Bronchial epithelial cell (primary cell): ENCODE data around the gene SLC12A9. TPM values are rescaled to one million over a fixed set of nuclear protein-coding genes. Genes with fewer than 3 reads are reported as not detected.
"Not testable (repeated sequence)": the region's sequence is repeated elsewhere in the genome, so short reads cannot be mapped to it uniquely, and the experiment has no call there.

Experiments
- DNase-seq: peaks from one replicate; pipeline ENCODE4 v3.0.0-alpha.2; 2010; ENCODE audit warnings: low read depth
- FAIRE-seq: peaks from 2 replicates; lab custom pipeline; 2011; peaks lifted over from hg19 to GRCh38; lab: Jason Lieb, UNC
- H3K27me3 ChIP-seq: 2 replicates; pipeline ENCODE4 v1.5.1; 2011; ENCODE audit warnings: low read length; ENCODE audit not compliant: control insufficient read depth, insufficient read depth
- H3K36me3 ChIP-seq: 2 replicates; pipeline ENCODE4 v1.5.1; 2011; ENCODE audit warnings: low read length; ENCODE audit not compliant: control insufficient read depth, insufficient read depth
- H3K4me3 ChIP-seq: 2 replicates; pipeline ENCODE4 v1.5.1; 2011; ENCODE audit warnings: mild to moderate bottlenecking, low read depth, low read length, control low read depth
- total RNA-seq: library from RNA; depleted of rRNA; stranded (reverse); fragments of >200 nt; gene quantifications from 2 replicates; pipeline ENCODE4 v1.2.1, GENCODE V29; 2014
- TF ChIP-seq, protein P1 (sequence below): IDR thresholded peaks from 2 replicates; pipeline ENCODE4 v1.5.1; 2011; ENCODE audit warnings: mild to moderate bottlenecking, moderate library complexity, low read length, control low read depth, inconsistent platforms; ENCODE audit not compliant: insufficient read depth, severe bottlenecking

SLC12A9 gene
- total RNA-seq, 1 donor from 2014 or later, result 7.6 TPM

DNA sequence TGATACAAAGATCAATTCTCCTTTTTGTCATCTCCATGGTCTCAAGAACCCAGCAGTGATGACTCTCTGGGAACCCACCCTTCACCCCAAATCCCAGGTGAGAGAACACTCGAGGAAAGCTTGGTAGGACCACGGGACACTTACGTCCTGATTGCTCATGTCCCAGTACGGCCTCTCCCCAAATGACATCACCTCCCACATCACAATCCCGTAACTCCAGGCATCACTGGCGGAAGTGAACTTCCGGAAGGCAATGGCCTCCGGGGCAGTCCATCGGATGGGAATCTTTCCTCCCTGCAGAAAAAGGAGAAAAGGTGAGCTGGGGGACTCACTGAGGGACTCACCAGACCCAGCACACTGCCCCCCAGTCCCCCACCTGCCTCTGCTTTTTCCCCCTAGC, 46.2 kb upstream of the SLC12A9 start:
- peaks cover 33% of the 10 kb centered on the region for H3K36me3 ChIP-seq
- DNase-seq (no peak), FAIRE-seq (no peak)
- TF ChIP-seq, protein P1, sequence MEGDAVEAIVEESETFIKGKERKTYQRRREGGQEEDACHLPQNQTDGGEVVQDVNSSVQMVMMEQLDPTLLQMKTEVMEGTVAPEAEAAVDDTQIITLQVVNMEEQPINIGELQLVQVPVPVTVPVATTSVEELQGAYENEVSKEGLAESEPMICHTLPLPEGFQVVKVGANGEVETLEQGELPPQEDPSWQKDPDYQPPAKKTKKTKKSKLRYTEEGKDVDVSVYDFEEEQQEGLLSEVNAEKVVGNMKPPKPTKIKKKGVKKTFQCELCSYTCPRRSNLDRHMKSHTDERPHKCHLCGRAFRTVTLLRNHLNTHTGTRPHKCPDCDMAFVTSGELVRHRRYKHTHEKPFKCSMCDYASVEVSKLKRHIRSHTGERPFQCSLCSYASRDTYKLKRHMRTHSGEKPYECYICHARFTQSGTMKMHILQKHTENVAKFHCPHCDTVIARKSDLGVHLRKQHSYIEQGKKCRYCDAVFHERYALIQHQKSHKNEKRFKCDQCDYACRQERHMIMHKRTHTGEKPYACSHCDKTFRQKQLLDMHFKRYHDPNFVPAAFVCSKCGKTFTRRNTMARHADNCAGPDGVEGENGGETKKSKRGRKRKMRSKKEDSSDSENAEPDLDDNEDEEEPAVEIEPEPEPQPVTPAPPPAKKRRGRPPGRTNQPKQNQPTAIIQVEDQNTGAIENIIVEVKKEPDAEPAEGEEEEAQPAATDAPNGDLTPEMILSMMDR, result no peak
- H3K4me3 ChIP-seq, result no peak overlapping the region
- no peaks in the 10 kb centered on the region for H3K27me3 ChIP-seq

DNA sequence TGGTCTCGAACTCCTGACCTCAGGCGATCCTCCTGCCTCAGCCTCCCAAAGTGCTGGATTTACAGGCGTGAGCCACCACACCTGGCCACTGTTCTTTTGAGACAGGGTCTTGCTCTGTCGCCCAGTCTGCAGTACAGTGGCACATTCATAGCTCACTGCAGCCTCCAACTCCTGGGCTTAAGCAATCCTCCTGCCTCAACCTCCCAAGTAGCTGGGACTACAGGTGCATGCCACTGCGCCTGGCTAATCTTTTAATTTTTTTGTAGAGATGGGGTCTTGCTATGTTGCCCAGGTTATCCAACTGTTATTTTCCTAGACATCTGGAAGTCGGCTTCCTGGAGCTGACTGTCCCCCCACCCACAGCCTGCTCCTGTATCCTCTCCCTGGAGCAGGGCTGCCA, 45.6 kb upstream of the SLC12A9 start:
- DNase-seq, H3K27me3 ChIP-seq, FAIRE-seq, H3K4me3 ChIP-seq: not testable (repeated sequence)
- H3K36me3 ChIP-seq, result peaks cover 35% of the 10 kb centered on the region

DNA sequence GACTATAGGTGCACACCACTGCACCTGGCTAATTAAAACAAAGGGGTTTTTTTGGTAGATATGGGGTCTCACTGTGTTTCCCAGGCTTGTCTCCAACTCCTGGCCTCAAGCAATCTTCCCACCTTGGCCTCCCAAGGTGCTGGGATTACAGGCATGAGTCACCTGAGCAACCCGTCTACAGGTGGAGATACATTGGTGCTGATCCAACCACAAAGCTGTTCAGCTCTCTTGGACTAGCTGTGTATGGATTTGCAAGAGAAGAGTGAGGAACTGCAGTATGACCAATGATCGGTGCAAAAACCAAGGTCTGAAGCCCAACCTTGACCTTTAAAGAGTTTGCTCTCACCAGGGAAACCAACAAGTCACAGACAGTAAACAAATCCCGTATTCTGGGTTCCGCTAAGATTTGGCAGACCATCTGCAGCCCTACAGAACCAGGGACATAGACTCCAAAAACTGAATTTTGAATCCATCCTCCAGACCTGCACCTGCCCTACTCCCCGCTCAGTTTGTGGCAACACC, 44.1 kb upstream of the SLC12A9 start:
- DNase-seq (no peak), FAIRE-seq (no peak)
- TF ChIP-seq, protein P1, result no peak
- Histone ChIP-seq H3K4me3 (no peak overlapping the region), H3K36me3 (peaks cover 39% of the 10 kb centered on the region), H3K27me3 (no peaks in the 10 kb centered on the region)

DNA sequence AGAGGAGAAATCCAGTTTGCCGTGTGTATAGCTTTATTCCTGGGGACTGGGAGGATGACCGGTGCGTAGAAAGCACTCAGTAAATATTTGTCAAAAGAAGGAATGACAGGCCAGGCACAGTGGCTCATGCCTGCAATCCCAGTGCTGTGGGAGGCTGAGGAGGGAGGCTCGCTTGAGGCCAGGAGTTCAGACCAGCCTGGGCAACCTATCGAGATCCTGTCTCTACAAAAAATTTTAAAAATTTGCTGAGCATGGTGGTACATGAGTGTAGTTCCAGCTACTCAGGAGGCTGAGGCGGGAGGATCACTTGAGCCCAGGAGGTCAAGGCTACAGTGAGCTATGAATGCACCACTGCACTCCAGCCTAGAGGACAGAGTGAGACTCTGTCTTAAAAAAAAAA, 41.0 kb upstream of the SLC12A9 start:
- H3K4me3 ChIP-seq, result no peak overlapping the region
- TF ChIP-seq, protein P1, result no peak
- FAIRE-seq (no peak), DNase-seq (no peak)
- peaks cover 41% of the 10 kb centered on the region for H3K36me3 ChIP-seq
- H3K27me3 ChIP-seq, result no peaks in the 10 kb centered on the region

DNA sequence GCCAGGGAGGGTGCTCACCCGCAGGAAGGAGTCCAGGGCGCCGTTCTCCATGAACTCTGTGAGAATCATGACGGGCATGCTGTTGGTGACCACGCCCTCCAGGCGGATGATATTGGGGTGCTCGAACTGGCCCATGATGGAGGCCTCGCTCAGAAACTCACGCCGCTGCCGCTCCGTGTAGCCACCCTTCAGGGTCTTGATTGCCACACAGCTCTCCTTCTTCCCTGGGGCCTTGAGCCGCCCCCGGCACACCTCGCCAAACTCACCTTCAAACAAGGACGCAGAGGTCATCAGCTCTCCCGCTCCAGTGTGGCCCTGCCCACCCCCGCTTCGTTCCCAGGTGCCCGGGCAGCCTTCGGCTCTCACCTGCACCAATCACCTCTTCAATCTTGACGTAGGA, 39.8 kb upstream of the SLC12A9 start:
- TF ChIP-seq, protein P1, result no peak
- Histone ChIP-seq H3K27me3 (no peaks in the 10 kb centered on the region), H3K36me3 (peaks cover 39% of the 10 kb centered on the region), H3K4me3 (no peak overlapping the region)
- DNase-seq (no peak), FAIRE-seq (no peak)

DNA sequence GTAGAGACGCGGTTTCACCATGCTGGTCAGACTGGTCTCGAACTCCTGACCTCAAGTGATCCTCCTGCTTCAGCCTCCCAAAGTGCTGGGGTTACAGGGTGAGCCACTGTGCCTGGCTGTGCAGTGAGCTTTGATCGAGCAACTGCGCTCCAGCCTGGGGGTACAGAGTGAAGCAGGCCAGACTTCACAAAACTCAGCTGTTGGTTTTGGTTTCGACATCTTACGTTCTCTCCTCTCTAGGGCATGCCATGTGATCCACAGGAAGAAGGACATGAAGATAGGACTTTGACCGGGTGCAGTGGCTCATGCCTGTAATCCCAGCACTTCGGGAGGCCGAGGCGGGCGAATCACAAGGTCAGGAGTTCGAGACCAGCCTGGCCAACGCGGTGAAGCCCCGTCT, 36.0 kb upstream of the SLC12A9 start:
- not testable (repeated sequence) for DNase-seq, H3K27me3 ChIP-seq, FAIRE-seq, H3K4me3 ChIP-seq
- H3K36me3 ChIP-seq, result peaks cover 45% of the 10 kb centered on the region

DNA sequence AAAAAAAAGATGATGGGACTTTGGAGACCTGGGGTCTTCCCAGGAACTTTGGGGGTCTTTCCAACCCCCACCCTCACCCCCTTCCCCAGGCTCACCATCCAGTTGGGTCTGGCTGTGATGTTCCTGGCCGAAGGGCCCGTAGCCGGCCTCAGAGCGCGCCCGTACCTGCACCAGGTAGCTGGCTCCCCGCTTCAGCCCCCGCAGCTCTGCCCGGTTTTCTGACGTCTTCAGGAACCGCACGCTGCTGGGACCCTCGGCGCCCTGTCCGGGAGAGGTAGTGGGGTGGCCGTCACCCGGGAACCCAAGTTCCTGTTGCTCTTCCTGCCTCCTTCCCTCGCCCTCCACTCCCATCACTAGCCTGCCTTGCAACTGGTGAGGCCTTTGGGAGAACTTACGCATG, 35.4 kb upstream of the SLC12A9 start:
- FAIRE-seq, result no peak
- H3K36me3 ChIP-seq, result peaks cover 47% of the 10 kb centered on the region

More for the DNA sequence above, 35.4 kb upstream of the SLC12A9 start:
- no peak for DNase-seq
- TF ChIP-seq, protein P1, result no peak
- Histone ChIP-seq H3K4me3 (no peak overlapping the region), H3K27me3 (no peaks in the 10 kb centered on the region)
